GM19397 (cell line): ENCODE data around the gene C7orf57.

Source experiments
- ATAC-seq: cut with Tn5 transposase; IDR thresholded peaks from one replicate; pipeline ENCODE4 v1.9.1; 2021; ENCODE audit warnings: mild to moderate bottlenecking, moderate library complexity; ENCODE audit not compliant: unreplicated experiment

The C7orf57 gene

DNA sequence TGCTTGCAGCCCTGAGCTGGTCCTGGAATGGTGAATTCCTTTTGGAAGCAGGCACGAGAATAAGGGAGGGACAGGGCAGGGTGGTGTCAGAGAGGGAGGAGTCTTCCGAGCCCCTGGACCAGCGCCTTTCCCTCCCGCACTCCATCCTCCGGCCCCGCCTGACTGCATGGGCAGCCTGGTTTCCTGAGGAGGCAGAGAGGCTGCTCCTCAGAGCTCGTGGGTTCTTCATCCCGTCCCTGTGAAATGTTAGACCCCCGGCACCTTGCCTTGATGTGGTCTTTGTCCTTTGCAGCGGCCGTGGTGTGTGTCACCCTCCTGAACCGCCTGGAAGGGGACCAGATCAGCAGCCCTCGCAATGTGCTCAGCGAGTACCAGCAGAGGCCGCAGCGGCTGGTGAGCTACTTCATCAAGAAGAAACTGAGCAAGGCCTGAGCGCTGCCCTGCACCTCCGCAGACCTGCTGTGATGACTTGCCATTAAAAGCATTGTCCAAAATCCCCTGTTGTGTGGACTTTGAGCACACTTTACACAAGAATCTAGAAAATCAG is 72.7 kb downstream of the C7orf57 start:
- no peak for ATAC-seq

DNA sequence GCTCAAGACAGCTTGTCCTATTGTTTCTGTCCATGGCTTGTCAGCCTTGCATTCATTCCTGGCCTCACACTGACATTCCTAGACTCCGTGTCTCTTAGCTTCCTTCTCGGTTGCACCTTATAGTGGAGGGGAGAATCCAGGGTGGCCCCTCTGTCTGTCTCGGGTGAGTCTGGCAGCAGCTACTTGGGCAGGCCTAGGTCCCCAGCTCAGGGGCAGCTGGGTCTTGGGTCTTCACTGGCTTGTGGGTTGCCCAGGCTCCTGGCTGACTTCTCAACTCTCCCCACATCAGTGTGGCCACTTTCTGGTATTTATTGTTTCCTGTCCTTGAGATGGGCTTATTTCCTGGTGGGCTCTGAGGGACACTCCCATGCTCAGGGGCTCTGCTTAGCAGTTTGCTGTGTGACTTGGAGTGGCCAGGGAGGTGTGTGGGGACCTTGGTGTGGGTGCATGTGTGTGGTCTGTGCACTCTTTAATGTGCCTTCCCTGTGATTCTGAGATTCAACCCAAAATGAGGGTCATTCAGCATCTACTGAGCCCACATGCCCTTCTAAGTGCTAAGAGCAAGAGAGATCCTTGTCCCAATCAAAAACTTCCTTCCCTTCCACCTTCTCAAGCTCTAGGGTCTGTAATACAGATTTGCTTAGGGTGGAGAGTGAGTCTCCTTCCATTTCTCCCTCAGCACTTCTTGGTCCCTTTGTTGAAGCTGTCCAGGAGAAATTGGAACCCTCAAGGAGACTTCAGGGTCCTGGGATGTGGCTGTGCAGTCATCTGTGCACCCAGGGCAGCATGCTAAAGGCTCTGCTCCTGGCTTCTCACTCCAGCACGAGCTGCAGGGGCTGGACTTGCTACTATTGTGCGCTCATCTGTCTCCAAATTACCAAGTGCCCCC is 73.9 kb downstream of the C7orf57 start:
- ATAC-seq: no peak

DNA sequence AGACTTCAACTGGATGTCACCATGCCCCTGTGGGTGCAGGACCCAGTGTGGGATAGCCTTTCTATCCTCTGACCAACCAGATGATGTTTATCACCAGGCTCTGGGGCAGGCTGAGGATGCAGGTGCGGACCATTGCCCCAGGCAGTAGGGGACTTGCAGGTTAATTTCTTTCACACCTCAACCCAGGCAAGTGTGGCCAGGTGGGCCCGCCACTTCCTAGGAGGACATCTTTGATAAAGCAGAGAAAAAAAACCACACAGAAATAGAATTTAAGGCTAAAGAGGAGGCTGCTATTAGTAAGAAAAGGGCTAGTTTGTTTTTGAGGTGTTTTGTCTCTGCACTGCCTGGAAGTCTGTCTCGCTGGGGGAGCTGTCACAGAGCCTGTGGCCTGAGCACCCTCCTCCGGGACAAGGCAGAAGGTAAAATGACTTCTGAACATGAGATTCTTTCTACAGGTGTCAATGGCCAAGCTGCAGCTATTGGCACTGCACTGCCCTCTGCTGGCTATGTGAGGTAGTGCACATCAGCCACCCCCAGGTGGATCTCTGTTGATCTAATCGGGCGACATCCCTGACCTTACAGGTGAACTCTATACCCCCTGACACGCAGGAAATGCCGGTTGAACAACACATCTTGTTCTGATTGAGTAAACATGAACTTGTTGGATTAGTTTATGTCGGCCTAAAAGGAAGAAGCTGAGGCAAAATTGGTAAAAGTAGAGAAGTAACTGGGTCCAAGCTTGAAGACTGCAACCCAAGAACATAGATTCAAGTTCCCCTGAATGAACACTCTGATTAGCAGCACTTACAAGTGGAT is 74.7 kb downstream of the C7orf57 start:
- ATAC-seq: peak; percentile 84

DNA sequence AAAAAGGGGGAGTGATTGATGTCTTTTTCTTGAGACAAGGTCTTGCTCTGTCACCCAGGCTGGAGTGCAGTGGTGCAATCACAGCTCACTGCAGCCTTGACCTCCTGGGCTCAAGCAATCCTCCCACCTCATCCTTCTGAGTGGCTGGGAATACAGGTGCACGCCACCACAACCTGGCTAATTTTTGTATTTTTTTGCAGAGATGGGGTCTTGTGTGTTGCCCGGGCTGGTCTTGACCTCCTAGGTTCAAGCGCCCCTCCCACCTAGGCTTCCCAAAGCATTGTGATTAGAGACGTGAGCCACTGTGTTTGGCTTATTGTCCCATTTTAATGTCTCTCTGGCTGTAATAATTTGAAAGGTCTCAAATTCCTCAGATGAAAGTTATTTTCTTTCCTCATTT is 75.5 kb downstream of the C7orf57 start:
- ATAC-seq: no peak
